Measurements from ENCODE around the gene RGS9. TPM values are rescaled to one million over a fixed set of nuclear protein-coding genes. Genes with fewer than 3 reads are reported as not detected.

The RGS9 gene
- total and polyA plus RNA-seq, 4 donors = 1.0 to 4.0 (median 2.1) TPM

DNA sequence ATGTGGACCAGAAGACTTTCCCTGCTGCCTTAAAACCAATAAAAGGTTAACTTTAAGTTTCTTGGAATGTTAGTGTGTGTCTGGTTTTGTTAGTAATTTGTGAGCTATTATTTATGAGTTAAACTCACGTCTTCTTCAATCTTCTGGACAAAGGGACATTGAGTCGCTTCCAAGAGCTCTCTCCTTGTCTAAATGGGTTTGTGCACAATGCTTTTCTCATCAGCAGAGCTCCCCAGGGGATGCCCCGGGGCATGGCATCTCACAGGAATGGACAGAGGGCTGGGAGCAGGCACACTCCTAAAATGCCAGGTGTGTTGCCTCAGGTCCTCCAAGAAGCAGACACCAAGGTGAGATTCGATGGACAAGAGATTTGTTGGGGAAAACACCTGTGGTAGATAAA, 90.5 kb downstream of the RGS9 start (continued):
- TF ChIP-seq EGR1 (IDR thresholded peaks at IDR 0.05; ENCODE audit: low read depth in 2 of 2) (no peak), SP1 (IDR thresholded peaks at IDR 0.05) (no peak), YY1 (IDR thresholded peaks at IDR 0.05) (no peak), JUND (IDR thresholded peaks at IDR 0.05) (no peak), HNF4G (IDR thresholded peaks at IDR 0.05) (no peak), REST (IDR thresholded peaks at IDR 0.05) (no peak), TAF1 (conservative IDR thresholded peaks at IDR 0.05) (no peak)

DNA sequence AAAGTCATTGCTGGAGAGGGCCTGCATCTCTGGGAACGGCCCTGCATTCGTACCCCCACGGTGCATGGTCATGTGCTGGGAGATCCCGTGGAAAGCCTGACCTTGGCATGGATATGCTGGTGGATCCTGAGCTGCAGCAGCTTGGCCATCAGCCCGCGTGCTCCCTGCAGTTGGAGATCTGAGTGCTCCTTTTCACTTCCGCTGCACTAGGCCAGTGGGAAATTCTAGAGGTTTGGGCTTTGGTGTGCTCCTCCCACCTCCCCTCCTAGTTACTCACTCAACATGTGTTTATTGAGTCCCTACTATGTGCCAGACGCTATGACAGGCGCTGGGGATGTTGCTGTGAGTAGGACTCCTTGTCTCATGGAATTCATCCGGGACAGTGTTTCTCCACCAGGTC, 91.1 kb downstream of the RGS9 start:
- 76% methylated on average over 10 of the region's 10 CpGs for WGBS
- no peak overlapping the region for H3K27ac ChIP-seq (ENCODE audit: low read depth in 1 of 2, low read length in 2 of 2)
- no peak overlapping the region for H3K9ac ChIP-seq (ENCODE audit: low read depth in 1 of 2, low read length in 2 of 2)
- no peaks in the 10 kb centered on the region for H3K36me3 ChIP-seq (ENCODE audit: control insufficient read depth in 4 of 4, insufficient read depth in 3 of 4, low read depth in 1 of 4, low read length in 3 of 4)
- TF ChIP-seq EGR1 (IDR thresholded peaks at IDR 0.05; ENCODE audit: low read depth in 2 of 2) = no peak
- no peak for TF ChIP-seq ATF3 (IDR thresholded peaks at IDR 0.05)
- TF ChIP-seq FOXA1 (IDR thresholded peaks at IDR 0.05) = no peak
- no peak for TF ChIP-seq SP1 (IDR thresholded peaks at IDR 0.05)
- TF ChIP-seq TAF1 (conservative IDR thresholded peaks at IDR 0.05) = no peak
- TF ChIP-seq GABPA (IDR thresholded peaks at IDR 0.05 in 1 of 2, conservative IDR thresholded peaks at IDR 0.05 in 1 of 2) = no peak
- no peak for TF ChIP-seq CTCF (IDR thresholded peaks at IDR 0.05; ENCODE audit: low read depth, low read length, missing input control)
- no peak for TF ChIP-seq REST (IDR thresholded peaks at IDR 0.05)
- TF ChIP-seq FOXA2 (IDR thresholded peaks at IDR 0.05) = no peak
- TF ChIP-seq RXRA (IDR thresholded peaks at IDR 0.05) = no peak
- TF ChIP-seq, protein P1, sequence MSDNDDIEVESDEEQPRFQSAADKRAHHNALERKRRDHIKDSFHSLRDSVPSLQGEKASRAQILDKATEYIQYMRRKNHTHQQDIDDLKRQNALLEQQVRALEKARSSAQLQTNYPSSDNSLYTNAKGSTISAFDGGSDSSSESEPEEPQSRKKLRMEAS (IDR thresholded peaks at IDR 0.05) = no peak
- no peak for TF ChIP-seq HNF4G (IDR thresholded peaks at IDR 0.05)
- no peak for TF ChIP-seq NR2F2 (IDR thresholded peaks at IDR 0.05)
- no peak for TF ChIP-seq ZBTB33 (IDR thresholded peaks at IDR 0.05)
- TF ChIP-seq JUND (IDR thresholded peaks at IDR 0.05) = no peak
- TF ChIP-seq YY1 (IDR thresholded peaks at IDR 0.05) = no peak
- TF ChIP-seq HNF4A (conservative IDR thresholded peaks at IDR 0.05) = no peak
- no peak for TF ChIP-seq RAD21 (IDR thresholded peaks at IDR 0.05)
- no peaks in the 10 kb centered on the region for H3K4me1 ChIP-seq (ENCODE audit: control insufficient read depth in 4 of 4, insufficient read depth in 4 of 4, low read length in 3 of 4)
- DNase-seq (ENCODE audit: low spot score) = no peak
- H3K4me3 ChIP-seq (ENCODE audit: low read depth in 1 of 3, low read length in 3 of 3) = no peak overlapping the region
- H3K9me3 ChIP-seq (ENCODE audit: control insufficient read depth in 4 of 4, low read length in 3 of 4) = no peaks in the 10 kb centered on the region
- no peaks in the 10 kb centered on the region for H3K27me3 ChIP-seq (ENCODE audit: control insufficient read depth in 4 of 4, insufficient read depth in 4 of 4, low read length in 3 of 4)

All from liver (tissue), 9 donors.